ENCODE data around the gene REXO2.

REXO2 gene

GRCh38 chr11:114479331-114479730 lies 40.1 kb downstream of the REXO2 start:
- H3K4me2 ChIP-seq (ENCODE audit: insufficient read depth, low read length) = no peak overlapping the region
- ATAC-seq (ENCODE audit: insufficient read depth, low read depth) (no peak), DNase-seq (no peak)
- H3K4me1 ChIP-seq (ENCODE audit: insufficient read depth, low read length) = no peaks in the 10 kb centered on the region
- H2AFZ ChIP-seq (ENCODE audit: low read depth, low read length) = no peak overlapping the region
- H3K36me3 ChIP-seq (ENCODE audit: insufficient read depth, low read length) = no peaks in the 10 kb centered on the region
- H3K27me3 ChIP-seq (ENCODE audit: insufficient read depth, low read length, poor library complexity) = no peaks in the 10 kb centered on the region
- H4K20me1 ChIP-seq (ENCODE audit: insufficient read depth, low read length) = no peaks in the 10 kb centered on the region
- TF ChIP-seq CTCF (IDR thresholded peaks at IDR 0.05; ENCODE audit: borderline replicate concordance, extremely low read depth, low read length, poor library complexity, severe bottlenecking) = no peak
- TF ChIP-seq EZH2 (IDR thresholded peaks at IDR 0.05; ENCODE audit: borderline replicate concordance, low read depth, low read length, severe bottlenecking) = no peak
- no peaks in the 10 kb centered on the region for H3K9me3 ChIP-seq (ENCODE audit: insufficient read depth, low read length, severe bottlenecking)
- no peaks in the 10 kb centered on the region for H3K79me2 ChIP-seq (ENCODE audit: insufficient read depth, low read length)
- H3K9ac ChIP-seq (ENCODE audit: low read depth, low read length) = no peak overlapping the region
- H3K27ac ChIP-seq (ENCODE audit: low read length) = no peak overlapping the region
- no peak overlapping the region for H3K4me3 ChIP-seq (ENCODE audit: low read depth in 1 of 2, low read length in 2 of 2)

GRCh38 chr11:114482114-114482513 lies 42.8 kb downstream of the REXO2 start:
- H2AFZ ChIP-seq (ENCODE audit: low read depth, low read length) = no peak overlapping the region
- H3K4me3 ChIP-seq (ENCODE audit: low read depth in 1 of 2, low read length in 2 of 2) = no peak overlapping the region
- H3K4me2 ChIP-seq (ENCODE audit: insufficient read depth, low read length) = no peak overlapping the region
- no peak overlapping the region for H3K27ac ChIP-seq (ENCODE audit: low read length)
- H4K20me1 ChIP-seq (ENCODE audit: insufficient read depth, low read length) = no peaks in the 10 kb centered on the region
- no peaks in the 10 kb centered on the region for H3K36me3 ChIP-seq (ENCODE audit: insufficient read depth, low read length)
- TF ChIP-seq EZH2 (IDR thresholded peaks at IDR 0.05; ENCODE audit: borderline replicate concordance, low read depth, low read length, severe bottlenecking) (no peak), CTCF (IDR thresholded peaks at IDR 0.05; ENCODE audit: borderline replicate concordance, extremely low read depth, low read length, poor library complexity, severe bottlenecking) (no peak)
- no peak for ATAC-seq (ENCODE audit: insufficient read depth, low read depth)
- H3K9me3 ChIP-seq (ENCODE audit: insufficient read depth, low read length, severe bottlenecking) = no peaks in the 10 kb centered on the region
- H3K79me2 ChIP-seq (ENCODE audit: insufficient read depth, low read length) = no peaks in the 10 kb centered on the region
- no peaks in the 10 kb centered on the region for H3K27me3 ChIP-seq (ENCODE audit: insufficient read depth, low read length, poor library complexity)
- H3K9ac ChIP-seq (ENCODE audit: low read depth, low read length) = no peak overlapping the region
- DNase-seq = no peak
- H3K4me1 ChIP-seq (ENCODE audit: insufficient read depth, low read length) = no peaks in the 10 kb centered on the region

- no peaks in the 10 kb centered on the region for H3K27me3 ChIP-seq (ENCODE audit: insufficient read depth, low read length, poor library complexity)
- no peak overlapping the region for H3K9ac ChIP-seq (ENCODE audit: low read depth, low read length)
- ATAC-seq (ENCODE audit: insufficient read depth, low read depth) = no peak
- no peak for DNase-seq
- no peak overlapping the region for H3K4me3 ChIP-seq (ENCODE audit: low read depth in 1 of 2, low read length in 2 of 2)
- TF ChIP-seq CTCF (IDR thresholded peaks at IDR 0.05; ENCODE audit: borderline replicate concordance, extremely low read depth, low read length, poor library complexity, severe bottlenecking) = no peak
- TF ChIP-seq EZH2 (IDR thresholded peaks at IDR 0.05; ENCODE audit: borderline replicate concordance, low read depth, low read length, severe bottlenecking) = no peak
- H3K9me3 ChIP-seq (ENCODE audit: insufficient read depth, low read length, severe bottlenecking) = no peaks in the 10 kb centered on the region
- H3K36me3 ChIP-seq (ENCODE audit: insufficient read depth, low read length) = no peaks in the 10 kb centered on the region
- H2AFZ ChIP-seq (ENCODE audit: low read depth, low read length) = no peak overlapping the region
- H3K27ac ChIP-seq (ENCODE audit: low read length) = no peak overlapping the region
- no peaks in the 10 kb centered on the region for H3K79me2 ChIP-seq (ENCODE audit: insufficient read depth, low read length)
- H3K4me2 ChIP-seq (ENCODE audit: insufficient read depth, low read length) = no peak overlapping the region
- H3K4me1 ChIP-seq (ENCODE audit: insufficient read depth, low read length) = no peaks in the 10 kb centered on the region
- H4K20me1 ChIP-seq (ENCODE audit: insufficient read depth, low read length) = no peaks in the 10 kb centered on the region
Observed at GRCh38 chr11:114483929-114484328, 44.7 kb downstream of the REXO2 start.

GRCh38 chr11:114496915-114497314 lies 57.6 kb downstream of the REXO2 start:
- Histone ChIP-seq H3K36me3 (ENCODE audit: insufficient read depth, low read length) (no peaks in the 10 kb centered on the region), H3K9ac (ENCODE audit: low read depth, low read length) (no peak overlapping the region), H3K79me2 (ENCODE audit: insufficient read depth, low read length) (no peaks in the 10 kb centered on the region), H3K4me1 (ENCODE audit: insufficient read depth, low read length) (no peaks in the 10 kb centered on the region), H3K4me3 (ENCODE audit: low read depth in 1 of 2, low read length in 2 of 2) (no peak overlapping the region), H2AFZ (ENCODE audit: low read depth, low read length) (no peak overlapping the region), H3K9me3 (ENCODE audit: insufficient read depth, low read length, severe bottlenecking) (peaks cover 2% of the 10 kb centered on the region), H3K27ac (ENCODE audit: low read length) (no peak overlapping the region), H3K27me3 (ENCODE audit: insufficient read depth, low read length, poor library complexity) (no peaks in the 10 kb centered on the region), H3K4me2 (ENCODE audit: insufficient read depth, low read length) (no peak overlapping the region), H4K20me1 (ENCODE audit: insufficient read depth, low read length) (no peaks in the 10 kb centered on the region)
- DNase-seq (no peak), ATAC-seq (ENCODE audit: insufficient read depth, low read depth) (no peak)
- no peak for TF ChIP-seq EZH2 (IDR thresholded peaks at IDR 0.05; ENCODE audit: borderline replicate concordance, low read depth, low read length, severe bottlenecking)
- TF ChIP-seq CTCF (IDR thresholded peaks at IDR 0.05; ENCODE audit: borderline replicate concordance, extremely low read depth, low read length, poor library complexity, severe bottlenecking) = no peak
